ENCODE data around the gene ANKRD31. TPM values are rescaled to one million over a fixed set of nuclear protein-coding genes. Genes with fewer than 3 reads are reported as not detected.

Gene ANKRD31
- total RNA-seq, 4 donors from 2014 or later, result under 0.01 to 0.11 (median 0.03) TPM

DNA sequence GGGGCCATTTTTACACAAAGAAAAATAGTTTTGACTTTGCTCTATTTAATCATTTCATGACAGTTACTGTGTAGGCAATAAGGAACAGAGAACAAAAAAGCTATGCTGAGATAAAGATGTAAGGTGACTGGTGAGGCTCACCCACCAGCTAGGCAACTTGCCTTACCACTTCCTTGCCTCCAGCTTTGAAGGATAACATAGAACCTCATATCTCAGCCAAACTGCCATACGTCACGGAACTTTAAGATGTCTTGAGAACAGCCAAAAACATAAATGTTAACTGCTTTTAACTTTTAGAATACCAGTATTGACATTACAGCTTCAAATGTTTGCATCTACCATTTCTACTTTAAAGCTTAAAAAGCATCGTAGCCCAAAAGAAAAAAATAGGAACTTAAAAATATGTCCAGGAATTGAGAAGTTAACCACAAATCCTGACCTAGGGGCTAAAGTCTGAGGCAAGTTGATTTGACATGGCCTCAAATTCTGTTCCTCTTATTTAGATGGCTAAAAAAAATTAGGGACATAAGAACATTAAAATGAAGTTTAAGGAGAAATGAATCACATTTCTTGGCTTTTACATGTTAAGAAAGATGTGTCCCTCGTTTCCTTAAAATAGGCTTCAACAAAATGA, 176.6 kb downstream of the ANKRD31 start:
- no peak for DNase-seq (ENCODE audit: extremely low spot score)
- intact Hi-C loops (cut with DNase I), result loop anchor here (5.0 to 10.0 kb wide), 3 partner anchors 277 to 625 kb away; partner anchors contain the start of gene HMGCR
- H3K4me3 ChIP-seq, result no peak overlapping the region
- TF ChIP-seq EP300 (IDR thresholded peaks at IDR 0.05), result no peak
- no peak for TF ChIP-seq POLR2A (IDR thresholded peaks at IDR 0.05; ENCODE audit: low read depth)
- TF ChIP-seq POLR2AphosphoS5 (IDR thresholded peaks at IDR 0.05), result no peak
- TF ChIP-seq, protein P1, sequence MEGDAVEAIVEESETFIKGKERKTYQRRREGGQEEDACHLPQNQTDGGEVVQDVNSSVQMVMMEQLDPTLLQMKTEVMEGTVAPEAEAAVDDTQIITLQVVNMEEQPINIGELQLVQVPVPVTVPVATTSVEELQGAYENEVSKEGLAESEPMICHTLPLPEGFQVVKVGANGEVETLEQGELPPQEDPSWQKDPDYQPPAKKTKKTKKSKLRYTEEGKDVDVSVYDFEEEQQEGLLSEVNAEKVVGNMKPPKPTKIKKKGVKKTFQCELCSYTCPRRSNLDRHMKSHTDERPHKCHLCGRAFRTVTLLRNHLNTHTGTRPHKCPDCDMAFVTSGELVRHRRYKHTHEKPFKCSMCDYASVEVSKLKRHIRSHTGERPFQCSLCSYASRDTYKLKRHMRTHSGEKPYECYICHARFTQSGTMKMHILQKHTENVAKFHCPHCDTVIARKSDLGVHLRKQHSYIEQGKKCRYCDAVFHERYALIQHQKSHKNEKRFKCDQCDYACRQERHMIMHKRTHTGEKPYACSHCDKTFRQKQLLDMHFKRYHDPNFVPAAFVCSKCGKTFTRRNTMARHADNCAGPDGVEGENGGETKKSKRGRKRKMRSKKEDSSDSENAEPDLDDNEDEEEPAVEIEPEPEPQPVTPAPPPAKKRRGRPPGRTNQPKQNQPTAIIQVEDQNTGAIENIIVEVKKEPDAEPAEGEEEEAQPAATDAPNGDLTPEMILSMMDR (IDR thresholded peaks at IDR 0.05), result no peak
- H3K27me3 ChIP-seq, result no peaks in the 10 kb centered on the region
- no peaks in the 10 kb centered on the region for H3K36me3 ChIP-seq
- H3K4me1 ChIP-seq, result peaks cover 0 to 14% (median 10%) of the 10 kb centered on the region in 4 donors
- no peak overlapping the region for H3K27ac ChIP-seq (replicated peaks in 1 of 4)
- WGBS, result 80% methylated on average over 4 of the region's 4 CpGs
- H3K9me3 ChIP-seq, result no peaks in the 10 kb centered on the region

DNA sequence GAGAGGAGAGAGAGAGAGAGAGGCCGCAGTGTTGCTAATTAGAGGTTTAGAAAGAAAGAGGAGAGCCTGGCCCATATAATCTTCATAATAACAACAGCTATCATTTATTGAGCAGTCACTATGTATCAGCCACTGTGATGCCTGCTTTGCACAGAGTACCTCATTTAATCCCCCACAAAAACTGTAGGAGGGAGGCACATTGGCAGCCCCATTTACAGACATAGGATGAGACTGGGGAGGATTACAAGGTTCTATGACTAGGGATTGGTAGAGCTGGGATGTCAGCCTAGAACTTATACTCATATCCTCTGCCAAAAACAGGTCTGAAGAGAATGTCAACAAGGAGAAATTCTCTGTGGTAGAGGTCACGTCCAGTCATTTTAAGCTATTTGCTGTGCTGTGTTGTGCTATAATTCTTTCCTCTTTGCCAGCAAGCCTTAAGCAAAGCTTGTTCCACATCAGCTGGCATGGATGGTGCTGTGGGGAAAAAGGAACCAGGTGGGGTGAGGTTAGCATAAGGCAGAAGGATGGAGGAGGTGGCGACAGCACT, 177.6 kb downstream of the ANKRD31 start:
- DNase-seq (ENCODE audit: extremely low spot score), result no peak
- WGBS, result 78% methylated on average over 3 of the region's 3 CpGs
- Histone ChIP-seq H3K36me3 (no peaks in the 10 kb centered on the region), H3K4me3 (no peak overlapping the region), H3K4me1 (peaks cover 7 to 24% (median 19%) of the 10 kb centered on the region in 4 donors), H3K27me3 (no peaks in the 10 kb centered on the region), H3K9me3 (no peaks in the 10 kb centered on the region), H3K27ac (replicated peaks in 1 of 4) (peak overlapping the region in 1 of 4 donors; percentile 6)
- intact Hi-C loops (cut with DNase I), result loop anchor here (5.0 to 10.0 kb wide), 3 partner anchors 278 to 626 kb away; partner anchors contain the start of gene HMGCR
- TF ChIP-seq, protein P1 (IDR thresholded peaks at IDR 0.05), result no peak
- TF ChIP-seq POLR2AphosphoS5 (IDR thresholded peaks at IDR 0.05), result no peak
- TF ChIP-seq EP300 (IDR thresholded peaks at IDR 0.05), result no peak
- no peak for TF ChIP-seq POLR2A (IDR thresholded peaks at IDR 0.05; ENCODE audit: low read depth)

DNA sequence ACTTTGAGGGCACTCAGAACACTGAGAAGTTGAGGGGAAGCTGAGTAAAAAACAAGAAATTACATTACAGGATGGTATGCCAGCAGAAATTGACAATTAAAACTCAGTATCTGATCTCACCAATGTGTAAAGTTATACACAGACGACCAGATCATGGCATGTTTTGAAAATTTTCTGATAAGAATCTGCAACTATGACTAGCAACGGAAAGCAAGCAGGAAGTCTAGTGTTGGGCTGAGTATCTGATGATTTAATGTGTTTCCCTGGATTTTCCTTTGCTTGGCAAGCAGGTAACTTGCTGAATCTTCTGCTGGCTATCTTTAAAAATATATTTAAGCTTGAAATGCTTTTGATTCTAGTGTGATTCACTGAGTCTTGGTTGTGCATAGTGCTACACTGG, 179.1 kb downstream of the ANKRD31 start:
- TF ChIP-seq, protein P1 (IDR thresholded peaks at IDR 0.05), result no peak
- TF ChIP-seq POLR2AphosphoS5 (IDR thresholded peaks at IDR 0.05) (no peak), POLR2A (IDR thresholded peaks at IDR 0.05; ENCODE audit: low read depth) (no peak), EP300 (IDR thresholded peaks at IDR 0.05) (no peak)
- intact Hi-C loops (cut with DNase I), result loop anchor here (5.0 to 10.0 kb wide), 3 partner anchors 280 to 627 kb away; partner anchors contain the start of gene HMGCR

DNA sequence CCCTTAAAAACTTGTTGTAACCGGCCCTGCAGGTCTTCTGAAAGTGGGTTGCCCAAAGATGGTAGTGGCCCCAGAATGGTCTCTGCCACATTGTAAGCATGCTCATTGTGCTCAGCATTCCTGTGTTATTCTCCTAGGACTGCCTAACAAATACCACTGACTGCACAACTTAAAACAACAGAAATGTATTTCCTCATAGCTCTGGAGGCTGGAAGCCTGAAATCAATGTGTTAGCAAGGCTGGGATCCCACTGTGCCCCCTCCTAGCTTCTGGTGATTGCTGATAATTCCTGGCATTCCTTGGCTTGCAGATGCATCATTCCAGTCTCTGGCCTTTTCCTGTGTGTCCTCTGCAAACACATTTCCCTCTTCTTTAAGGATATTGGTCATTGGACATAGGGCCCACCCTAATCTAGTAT, 180.9 kb downstream of the ANKRD31 start:
- Histone ChIP-seq H3K9me3 (no peaks in the 10 kb centered on the region), H3K4me3 (no peak overlapping the region), H3K36me3 (no peaks in the 10 kb centered on the region), H3K27ac (replicated peaks in 1 of 4) (peak overlapping the region in 2 of 4 donors; percentile 3 to 53), H3K4me1 (peaks cover 17 to 39% (median 33%) of the 10 kb centered on the region in 4 donors), H3K27me3 (no peaks in the 10 kb centered on the region)
- TF ChIP-seq POLR2AphosphoS5 (IDR thresholded peaks at IDR 0.05), result no peak
- TF ChIP-seq POLR2A (IDR thresholded peaks at IDR 0.05; ENCODE audit: low read depth), result no peak
- TF ChIP-seq EP300 (IDR thresholded peaks at IDR 0.05), result no peak
- TF ChIP-seq, protein P1 (IDR thresholded peaks at IDR 0.05), result no peak
- WGBS, result 75% methylated on average over 1 of the region's 1 CpG
- intact Hi-C loops (cut with DNase I), result loop anchor here (5.0 to 10.0 kb wide), 3 partner anchors 282 to 629 kb away; partner anchors contain the start of gene HMGCR
- no peak for DNase-seq (ENCODE audit: extremely low spot score)

More for the DNA sequence above, 179.1 kb downstream of the ANKRD31 start:
- H3K4me3 ChIP-seq, result no peak overlapping the region
- no peaks in the 10 kb centered on the region for H3K36me3 ChIP-seq
- WGBS, result 58% methylated on average over 2 of the region's 2 CpGs
- H3K27ac ChIP-seq (replicated peaks in 1 of 4), result no peak overlapping the region
- H3K9me3 ChIP-seq, result no peaks in the 10 kb centered on the region
- DNase-seq (ENCODE audit: extremely low spot score), result no peak
- no peaks in the 10 kb centered on the region for H3K27me3 ChIP-seq
- peaks cover 7 to 25% (median 20%) of the 10 kb centered on the region in 4 donors for H3K4me1 ChIP-seq

Data from esophagus muscularis mucosa (tissue), 4 donors.